LHCN-M2 (cell line): ENCODE results near the gene ABLIM1. TPM values are rescaled to one million over a fixed set of nuclear protein-coding genes. Genes with fewer than 3 reads are reported as not detected.
A peak's percentile ranks its signal among the peaks of the same experiment; 100 is the strongest.

Source experiments
- DNase-seq: peaks from one replicate; pipeline ENCODE4 v3.0.0-alpha.2; 2012; ENCODE audit warnings: low read depth
- total RNA-seq: library from RNA; depleted of rRNA; stranded (reverse); fragments of >200 nt; gene quantifications from 2 replicates; pipeline ENCODE4 v1.2.3, GENCODE V29; 2014

ABLIM1 gene
- total RNA-seq, 1 experiment from 2014 or later = 0.69 TPM

DNA sequence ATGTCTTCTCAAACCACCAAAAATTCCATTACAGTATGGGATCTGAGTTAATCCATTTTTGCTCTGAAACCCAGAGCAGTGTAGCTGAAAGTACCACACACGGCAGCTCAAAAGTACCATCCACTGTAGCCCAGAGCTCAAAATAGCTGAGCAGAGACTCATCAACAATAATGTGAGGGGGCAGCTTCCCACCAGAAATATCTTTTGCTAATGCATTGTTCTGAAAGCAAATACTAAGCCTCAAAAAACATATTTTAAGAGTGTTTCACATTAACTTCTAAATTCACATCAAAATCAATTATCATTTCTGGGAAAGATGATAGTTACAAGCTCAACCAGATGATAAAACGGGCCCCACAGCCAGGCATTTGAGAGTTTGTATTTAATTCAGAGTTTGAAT lies 73.7 kb downstream of the ABLIM1 start:
- no peak for DNase-seq

DNA sequence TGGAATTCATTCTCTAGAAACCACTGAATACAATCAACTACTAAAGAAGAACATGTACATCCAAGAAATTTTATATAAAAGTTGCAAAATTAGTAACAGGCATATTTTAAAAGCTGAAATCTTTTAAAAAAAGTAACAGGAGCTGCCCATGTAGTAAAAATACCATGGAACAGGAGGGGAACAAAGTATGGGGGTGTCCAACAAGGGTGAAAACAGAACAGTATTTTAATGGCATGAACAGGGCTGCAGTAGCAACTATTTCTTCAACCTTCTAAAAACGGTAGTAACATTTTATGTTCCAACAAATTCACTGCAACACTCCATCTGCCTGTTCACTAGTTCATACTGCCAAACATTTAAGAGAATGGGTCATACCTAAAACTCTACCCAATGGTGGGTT lies 77.0 kb downstream of the ABLIM1 start:
- no peak for DNase-seq

DNA sequence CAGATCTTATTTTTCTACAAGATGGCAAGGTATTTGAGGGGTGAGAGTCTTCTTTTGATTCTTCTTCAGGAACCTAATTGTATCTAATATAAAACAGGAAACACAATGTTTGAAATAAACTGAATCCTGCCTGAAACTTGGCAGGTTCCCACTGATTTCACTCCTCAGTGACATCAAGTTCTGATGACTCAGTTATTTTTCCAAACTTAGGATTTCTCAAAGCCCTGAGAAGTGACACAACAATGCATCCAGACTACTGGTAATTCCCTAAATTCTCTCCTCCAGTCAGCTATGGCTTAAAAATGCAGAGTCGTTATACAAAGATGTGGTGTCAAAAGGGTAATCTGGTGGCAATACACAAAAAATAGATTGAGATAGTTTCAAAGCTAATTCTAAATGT lies 80.9 kb downstream of the ABLIM1 start:
- DNase-seq = peak; percentile 60

DNA sequence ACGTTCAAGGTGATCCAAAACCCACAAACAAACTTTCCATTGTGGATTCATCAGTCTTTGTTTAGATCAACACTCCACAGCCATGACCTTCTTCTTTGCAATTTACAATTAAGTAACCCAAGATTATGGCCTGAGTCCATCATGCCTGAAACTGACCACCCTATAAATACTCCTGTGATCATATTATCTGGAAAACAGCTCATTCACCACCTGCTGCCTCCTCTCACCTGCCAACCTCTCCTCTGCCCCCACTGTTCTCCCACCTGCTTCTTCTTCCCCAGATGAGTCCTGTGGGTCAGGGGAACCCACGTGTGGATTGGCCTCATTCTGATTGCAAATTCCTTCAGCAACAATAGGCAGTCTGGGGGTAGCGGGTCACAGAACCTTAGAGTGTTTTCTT lies 81.4 kb downstream of the ABLIM1 start:
- peak; percentile 6 for DNase-seq

DNA sequence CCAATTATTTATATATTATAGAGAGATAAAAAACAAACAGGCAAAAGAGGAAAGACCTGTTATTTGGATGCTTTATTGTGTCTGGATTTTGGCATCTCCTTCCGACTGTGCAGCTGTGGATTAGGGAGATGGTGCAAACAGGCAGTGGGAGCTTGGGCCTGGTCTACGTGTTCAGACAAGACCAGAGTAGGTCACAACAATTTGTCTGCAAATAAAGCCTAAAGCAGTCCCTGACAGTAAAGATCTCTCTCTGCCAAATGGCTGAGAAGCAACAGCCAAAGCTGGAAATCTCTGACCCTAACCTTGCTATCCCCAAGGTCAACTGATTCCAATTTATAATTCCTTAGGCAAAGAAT lies 82.0 kb downstream of the ABLIM1 start:
- DNase-seq = no peak

DNA sequence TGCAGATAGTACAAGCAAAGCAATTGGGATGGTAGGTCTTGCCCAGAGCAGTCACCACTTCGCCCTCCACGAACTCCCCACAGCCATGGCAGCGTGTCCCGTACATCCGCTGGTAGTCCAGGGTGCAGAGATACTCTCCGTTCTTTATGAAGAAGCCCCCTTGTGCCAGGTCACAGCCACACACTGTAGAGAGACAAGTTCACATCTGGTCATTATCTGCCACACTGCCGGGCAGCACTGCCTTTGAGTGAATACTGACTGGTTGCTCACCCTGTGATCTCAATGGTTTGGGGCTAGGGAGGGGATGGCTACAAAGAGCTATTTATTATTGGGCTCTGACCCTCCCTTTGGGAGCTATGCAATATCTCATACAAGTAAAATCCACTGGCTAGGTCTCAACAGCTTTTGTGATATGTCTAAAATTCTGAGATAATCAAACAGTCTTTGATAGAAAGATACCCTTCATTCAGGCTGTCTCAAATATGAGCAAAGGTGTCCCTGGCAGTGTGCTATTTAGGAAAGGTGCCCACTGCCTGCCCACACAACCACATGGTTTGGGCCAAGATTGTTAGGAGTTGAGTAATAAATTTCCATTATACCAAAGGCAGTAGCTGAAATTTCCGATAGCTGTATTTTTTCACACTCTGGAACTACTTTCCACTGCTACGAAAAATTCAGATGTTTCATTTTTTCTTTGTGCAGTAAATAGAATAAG lies 82.5 kb downstream of the ABLIM1 start:
- DNase-seq = no peak

DNA sequence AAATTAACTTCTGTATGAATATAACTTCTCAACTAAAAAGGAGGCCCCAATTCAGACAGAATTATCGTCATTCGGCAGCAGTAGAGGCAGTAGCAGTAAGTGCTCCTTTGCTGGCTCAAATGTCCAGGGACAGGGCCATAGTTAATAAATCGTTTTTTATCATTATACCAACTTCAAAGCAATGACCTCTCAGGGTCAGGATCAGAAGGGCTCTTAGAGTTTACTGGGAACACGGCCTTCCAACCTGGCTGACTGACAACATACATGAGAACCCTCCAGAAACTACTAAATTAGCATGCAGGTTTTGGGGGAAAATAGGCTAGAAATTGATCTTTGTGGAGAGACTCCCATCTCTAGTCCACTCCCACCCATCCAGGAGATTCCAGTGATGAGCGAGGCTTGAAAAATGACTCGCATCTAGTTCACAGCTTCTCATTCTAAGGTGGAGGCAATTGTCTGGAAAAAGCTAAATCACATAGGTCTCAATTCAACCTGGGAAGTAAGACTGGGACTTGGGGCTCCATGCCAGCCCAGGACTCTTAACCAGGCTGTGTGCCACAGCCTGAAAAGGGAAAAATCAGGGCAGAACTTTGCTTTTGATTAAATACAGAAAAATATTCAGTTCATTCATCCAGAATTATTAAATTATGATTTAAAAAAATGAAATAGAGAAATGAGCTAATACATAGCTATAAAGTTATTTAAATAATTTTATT lies 84.6 kb downstream of the ABLIM1 start:
- no peak for DNase-seq

DNA sequence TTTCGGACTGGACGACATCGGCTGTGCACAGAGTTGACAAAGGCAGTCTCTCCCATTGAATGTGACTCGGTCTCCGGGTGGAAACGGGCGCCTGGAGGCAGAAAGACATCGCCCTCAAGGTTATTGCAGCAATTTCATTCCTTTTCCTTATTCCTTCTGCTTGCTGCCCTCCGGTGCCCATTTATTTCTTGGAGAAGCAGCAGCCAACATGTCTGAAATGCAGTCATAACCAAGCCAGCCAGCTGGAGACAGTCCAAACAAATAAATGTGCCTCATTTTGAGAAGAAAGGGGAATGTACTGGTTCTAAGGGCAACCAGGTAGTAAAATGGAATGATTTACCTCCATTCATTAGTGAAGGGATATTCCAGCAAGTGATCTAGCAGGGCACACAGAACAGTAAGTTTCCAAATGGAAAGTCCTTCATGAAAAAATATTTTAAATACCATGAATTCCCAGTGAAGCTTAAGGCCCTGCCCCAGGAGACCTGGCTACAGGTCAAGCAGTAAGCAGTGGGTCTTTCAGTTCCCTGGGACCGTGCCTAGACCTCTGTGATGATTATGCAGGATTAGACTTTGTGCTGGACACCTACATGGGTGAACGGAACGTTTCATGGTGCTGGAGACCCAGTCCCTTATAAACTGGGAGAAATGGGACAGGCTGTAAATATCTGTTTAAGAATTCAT lies 86.6 kb downstream of the ABLIM1 start:
- DNase-seq = no peak

DNA sequence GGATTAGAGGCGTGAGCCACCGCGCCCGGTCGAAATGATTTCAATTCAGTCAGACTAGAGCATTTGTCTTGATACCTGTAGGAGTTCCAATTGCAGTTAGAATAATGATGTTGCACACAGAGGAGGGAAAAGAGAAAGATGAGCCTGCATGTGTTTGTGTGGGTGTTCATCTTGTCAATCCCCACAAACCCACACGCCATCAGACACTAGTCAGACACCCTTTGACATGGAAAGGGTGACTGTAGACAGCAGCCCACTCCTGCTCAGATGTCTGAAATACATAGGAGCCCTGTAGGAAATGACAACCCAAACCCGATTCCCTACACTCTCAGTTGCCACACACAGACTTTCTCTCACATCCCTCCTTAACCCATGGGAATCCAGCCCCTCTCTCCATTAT lies 92.0 kb downstream of the ABLIM1 start:
- DNase-seq = no peak

DNA sequence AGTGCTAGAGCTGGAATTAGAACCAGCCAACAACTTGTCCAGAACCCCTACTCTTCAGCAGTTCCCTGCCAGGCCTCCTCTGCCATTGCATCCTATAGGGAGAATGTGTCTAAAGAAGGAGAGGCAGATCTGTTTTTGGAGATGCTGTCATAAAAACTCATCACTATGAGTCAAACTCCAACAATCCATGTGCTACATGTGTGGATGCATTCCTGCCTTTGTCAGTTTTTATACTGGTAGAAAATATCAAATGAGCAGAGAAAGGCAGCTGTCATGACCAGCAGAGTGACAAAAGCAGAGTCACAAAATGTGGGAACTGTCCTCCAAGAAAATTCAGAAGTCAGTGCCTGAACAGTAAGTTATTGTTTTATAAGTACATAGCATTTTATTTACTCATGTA lies 93.0 kb downstream of the ABLIM1 start:
- DNase-seq = peak; percentile 66

DNA sequence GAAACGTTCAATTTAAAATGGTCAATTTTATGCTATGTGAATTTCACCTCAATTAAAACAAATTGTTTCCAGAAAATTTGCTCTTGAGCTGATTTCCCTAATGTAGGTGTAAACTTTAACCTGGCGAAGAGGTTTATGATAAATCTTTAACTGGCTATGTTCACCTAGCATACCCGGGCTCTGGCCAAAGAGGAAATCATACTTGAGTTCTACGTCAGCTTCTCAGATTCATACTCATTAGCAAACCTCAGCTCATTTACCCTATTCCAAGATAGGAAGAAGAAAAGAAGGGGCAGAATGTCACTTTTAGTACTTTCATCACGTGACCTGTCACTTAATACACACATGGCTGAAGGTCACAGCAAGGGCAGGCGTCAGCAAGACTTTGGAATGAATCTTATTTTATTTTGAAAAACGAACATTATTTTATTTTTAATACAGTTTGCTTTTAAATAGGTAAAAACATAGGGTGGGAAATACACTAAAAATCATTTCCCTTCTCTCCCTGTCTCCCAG lies 97.0 kb downstream of the ABLIM1 start:
- DNase-seq = no peak

DNA sequence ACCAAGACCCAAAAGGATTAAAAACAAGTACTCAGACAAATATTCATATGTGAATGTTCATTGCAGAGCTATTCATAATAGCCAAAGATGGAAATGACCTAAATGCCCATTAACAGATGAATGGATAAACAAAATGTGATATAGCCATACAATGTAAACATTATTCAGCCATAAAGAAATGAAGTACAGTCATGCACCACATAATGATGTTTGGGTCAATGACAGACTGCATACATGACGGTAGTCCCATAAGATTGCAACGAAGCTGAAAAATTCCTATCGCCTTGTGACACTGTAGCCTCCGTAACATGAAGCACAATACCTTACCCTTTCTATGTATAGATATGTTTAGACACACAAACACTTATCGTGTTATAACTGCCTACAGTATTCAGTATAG lies 97.9 kb downstream of the ABLIM1 start:
- no peak for DNase-seq

DNA sequence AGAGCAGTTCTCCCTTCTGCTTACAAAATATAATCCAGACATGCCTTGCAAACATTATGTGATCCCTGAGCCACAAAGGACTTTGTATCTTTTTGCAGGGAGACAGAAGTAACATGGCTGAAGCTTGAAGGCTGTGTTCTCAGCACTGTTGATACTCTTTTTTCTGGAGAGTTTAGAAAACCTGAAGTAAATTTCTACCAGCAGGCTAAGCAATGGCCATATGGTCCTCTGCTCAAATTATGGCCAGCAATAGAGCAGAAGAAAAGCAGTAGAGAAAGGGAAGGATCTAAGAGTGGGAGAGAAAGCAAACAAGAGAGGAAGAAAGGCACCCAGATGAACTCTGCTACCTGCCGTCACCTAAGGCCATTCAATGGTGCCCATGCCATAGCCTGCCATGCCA lies 98.4 kb downstream of the ABLIM1 start:
- DNase-seq = no peak

DNA sequence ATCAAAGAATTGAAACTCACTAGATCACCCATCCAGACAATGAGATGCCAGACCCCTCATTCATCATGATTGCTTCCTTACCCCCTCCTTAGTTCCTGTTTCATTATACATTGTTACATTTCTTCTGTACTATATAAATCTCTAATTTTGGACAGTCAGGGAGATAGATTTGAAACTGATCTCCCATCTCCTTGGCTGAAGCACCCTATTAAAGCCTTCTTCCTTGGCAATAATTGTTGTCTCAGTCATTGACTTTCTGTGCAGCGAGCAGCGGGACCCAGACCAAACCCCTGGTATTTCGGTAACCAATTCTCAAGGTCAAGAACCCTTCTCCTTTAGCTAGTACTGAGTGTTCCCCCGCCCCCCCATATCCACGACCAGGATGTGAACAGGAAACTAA lies 100.2 kb downstream of the ABLIM1 start:
- DNase-seq = no peak

DNA sequence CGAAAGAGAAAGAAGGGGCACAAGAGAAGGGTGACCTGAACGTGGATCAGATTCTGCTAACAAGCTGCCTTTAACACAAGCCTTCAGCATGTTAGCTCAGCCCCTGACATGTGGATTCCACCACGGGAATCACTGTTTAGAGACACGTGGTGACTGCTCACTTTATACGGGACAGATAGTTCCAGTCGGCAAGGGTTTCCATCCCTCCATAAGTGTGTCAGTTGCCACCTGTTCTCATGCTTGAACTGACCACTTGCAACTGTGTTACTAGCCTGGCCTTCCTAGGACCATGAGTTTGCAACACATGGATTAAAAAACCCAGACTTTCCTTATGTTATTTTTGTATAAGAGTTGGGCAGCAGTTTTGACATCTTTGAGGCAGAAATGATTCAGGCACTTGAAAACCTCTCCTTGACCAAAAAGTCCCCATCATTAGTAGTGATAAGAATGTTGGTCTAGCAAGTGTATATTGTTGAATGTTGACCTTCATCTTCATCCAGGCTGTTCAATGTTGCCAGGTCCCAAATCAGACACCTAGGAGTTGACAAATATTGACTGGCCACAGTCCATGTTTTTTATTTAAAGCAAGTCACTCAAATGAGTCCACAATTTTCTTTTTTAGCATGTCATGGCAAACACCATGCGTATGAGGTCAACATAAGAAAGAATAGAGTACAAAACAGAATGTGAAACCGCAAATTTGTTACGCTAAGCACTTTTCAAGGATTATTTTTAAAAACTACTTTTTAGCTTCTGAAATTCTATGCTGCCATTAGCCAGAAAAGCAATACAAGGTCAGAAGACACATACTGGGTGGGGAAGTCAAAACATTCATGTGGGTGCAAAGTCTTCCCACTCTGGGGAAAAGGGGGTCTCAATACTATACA lies 101.6 kb downstream of the ABLIM1 start:
- DNase-seq = peak; percentile 17

DNA sequence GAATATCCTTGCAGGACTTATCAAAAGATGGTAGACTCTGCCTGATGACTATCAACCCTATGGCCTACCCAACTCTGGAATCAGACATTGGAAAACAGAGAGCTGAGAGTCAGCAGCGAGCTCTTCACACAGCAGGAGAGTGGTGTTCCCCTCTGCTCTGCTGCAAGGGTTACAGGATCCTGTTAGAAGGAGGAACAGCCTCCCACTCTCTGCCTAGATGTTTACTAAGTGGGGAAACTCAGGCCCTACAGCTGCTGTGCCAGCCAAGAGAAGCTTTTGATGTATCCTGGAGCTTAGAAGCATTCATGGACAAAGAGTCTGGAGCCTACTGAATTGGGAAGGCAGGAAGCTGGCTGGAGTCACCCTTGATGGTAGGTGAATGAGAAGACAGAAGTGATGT lies 104.6 kb downstream of the ABLIM1 start:
- no peak for DNase-seq

DNA sequence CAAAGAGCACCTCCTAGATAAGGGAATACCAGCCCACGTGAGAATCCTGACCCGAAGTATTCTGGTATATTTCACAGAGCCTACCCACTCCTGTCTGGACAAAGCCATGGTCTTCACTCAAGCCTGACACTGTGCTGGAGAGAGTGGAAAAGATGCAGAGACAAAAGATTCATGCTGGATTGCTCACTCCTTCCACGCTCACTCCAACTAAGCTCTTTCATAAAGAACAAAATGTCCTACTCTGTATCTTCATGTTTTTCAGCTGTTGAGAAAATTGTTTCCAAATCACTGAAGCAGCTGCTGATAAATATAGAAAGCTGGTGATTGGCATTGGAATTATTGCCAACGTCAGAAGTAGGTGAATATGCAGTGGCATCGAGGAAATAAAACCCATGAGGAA lies 106.0 kb downstream of the ABLIM1 start:
- peak; percentile 80 for DNase-seq

DNA sequence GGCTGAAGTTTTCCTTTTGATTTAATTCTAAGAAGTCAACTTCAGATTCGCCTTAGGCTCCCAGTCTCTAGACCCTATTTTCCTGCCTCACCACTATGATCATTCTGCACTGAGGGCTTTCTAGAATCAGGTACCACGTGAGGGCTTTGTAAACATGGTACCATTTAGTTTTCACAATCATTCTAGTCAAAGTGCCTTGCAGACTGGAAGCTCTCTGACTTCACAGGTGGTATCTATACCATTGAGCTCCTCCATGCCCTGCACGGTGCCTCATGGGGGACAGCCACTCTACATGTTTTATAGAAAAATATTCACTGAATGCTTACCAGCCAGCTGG lies 106.5 kb downstream of the ABLIM1 start:
- no peak for DNase-seq

DNA sequence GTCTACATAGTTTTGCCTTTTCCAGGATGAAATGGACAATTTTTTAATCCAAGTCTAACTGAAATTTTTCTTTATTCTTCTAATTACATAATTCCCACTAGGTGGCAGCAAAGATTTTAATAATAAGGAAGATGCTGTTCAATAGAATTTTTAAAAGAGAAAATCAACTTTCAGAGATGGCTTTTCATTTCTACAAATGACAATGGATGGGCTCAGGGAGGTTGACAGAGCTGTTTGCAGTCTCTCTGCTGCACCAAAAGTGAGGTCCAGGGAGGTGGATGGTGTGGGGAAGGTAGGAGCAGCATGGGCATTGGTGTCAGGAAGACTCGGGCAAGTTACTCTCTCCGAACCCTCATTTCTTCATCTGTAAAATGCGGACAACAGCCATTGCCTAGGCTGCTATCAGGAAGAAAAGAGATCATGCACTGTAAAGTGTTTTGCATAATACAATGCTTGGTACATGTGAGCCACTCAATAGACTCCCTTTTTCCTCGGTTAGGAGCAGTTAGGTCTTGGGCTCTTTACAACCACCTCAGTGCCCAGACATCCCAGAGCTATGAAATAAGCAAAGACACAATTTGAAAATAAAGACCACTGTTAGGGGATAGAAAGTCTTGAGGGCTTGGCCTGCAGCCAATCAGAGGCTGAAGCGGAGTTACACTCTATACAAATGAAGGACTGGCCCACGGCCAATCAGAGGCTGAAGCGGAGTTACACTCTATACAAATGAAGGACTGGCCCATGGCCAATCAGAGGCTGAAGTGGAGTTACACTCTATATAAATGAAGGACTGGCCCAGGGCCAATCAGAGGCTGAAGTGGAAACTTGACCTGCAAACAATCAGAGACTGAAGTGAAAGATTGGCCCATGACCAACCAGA lies 107.1 kb downstream of the ABLIM1 start:
- peak; percentile 30 for DNase-seq

DNA sequence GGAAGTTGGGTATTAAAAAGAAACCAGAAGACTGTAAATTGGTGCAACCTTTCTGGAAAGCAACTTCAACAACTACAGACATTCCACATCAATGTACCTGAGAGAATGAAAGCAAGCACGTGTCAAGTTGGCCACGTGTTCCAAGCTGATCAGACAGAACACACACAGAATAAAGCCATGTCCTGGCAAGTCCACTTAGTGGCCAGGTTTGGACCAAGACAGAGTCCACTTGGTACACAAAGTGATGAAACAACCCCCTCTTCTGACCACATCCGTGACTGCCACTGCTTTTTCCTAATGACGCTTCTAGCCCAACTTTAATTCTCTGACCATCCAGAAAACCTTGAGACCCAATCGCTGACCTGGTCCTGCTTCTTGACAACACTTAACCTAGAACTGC lies 109.4 kb downstream of the ABLIM1 start:
- peak; percentile 36 for DNase-seq

DNA sequence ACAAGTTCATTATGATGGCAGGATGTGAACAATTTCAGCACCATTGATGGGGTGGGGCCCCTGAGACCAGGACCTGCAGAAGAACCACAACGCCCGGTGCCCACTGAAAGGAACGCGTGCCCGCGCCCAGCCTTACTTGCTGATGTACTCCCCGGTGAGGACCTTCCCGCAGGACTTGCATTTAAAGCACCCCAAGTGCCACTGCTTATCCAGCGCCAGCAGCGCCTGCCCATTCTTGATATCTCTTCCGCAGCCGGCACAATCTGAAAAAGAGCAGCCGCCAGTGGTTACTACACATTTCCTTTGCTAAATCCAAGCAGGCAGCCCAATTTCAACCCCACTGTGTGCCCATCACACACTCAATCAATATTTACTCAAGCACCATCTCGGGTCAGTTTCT lies 110.6 kb downstream of the ABLIM1 start:
- no peak for DNase-seq
